HG03025 (cell line): ENCODE data around the gene SLC2A9.

Experiments used
- ATAC-seq: cut with Tn5 transposase; IDR thresholded peaks from one replicate; pipeline ENCODE4 v1.9.1; 2021; ENCODE audit warnings: mild to moderate bottlenecking, moderate library complexity; ENCODE audit not compliant: unreplicated experiment, low FRiP score

The SLC2A9 gene

DNA sequence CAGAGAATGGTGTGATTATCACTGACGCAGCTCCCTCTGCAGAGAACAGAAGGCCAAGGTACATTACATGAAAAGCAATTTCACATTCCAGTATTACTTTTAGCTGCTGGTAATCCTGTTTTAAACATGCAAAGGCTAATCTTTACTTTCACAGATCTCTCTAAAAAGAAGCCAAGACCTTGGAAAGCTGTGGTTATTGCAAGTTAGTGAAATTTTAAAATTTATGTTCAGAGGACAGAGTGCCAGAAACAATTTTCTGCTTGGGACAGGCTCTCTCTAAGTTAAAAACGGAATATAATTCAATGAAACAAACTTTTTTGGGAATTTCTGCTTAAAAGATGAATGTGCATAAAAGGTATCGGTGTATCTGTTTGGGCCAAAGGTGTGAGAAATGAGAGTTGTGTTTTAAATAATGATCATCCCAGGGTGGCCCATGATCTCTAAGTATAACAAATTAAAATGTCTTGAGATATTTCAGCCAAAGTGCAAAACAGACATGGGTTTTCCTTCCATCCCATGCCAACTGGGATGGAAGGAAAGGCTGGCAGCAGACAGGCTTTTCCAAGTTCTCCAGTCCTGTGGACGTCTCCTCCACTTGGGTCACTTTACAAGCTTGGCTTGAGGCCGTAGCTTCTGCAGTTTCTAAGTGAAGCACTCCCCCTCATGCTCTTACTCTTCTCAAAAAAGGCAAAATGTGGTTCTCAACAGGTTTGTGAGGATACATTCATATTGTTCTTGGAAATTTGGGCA lies 121.8 kb downstream of the SLC2A9 start:
- no peak for ATAC-seq

GRCh38 chr4:9898596-9899305 lies 122.5 kb downstream of the SLC2A9 start:
- no peak for ATAC-seq

GRCh38 chr4:9895333-9895705 lies 126.0 kb downstream of the SLC2A9 start:
- ATAC-seq: no peak

- no peak for ATAC-seq
Observed at GRCh38 chr4:9894644-9895332, 126.5 kb downstream of the SLC2A9 start.

DNA sequence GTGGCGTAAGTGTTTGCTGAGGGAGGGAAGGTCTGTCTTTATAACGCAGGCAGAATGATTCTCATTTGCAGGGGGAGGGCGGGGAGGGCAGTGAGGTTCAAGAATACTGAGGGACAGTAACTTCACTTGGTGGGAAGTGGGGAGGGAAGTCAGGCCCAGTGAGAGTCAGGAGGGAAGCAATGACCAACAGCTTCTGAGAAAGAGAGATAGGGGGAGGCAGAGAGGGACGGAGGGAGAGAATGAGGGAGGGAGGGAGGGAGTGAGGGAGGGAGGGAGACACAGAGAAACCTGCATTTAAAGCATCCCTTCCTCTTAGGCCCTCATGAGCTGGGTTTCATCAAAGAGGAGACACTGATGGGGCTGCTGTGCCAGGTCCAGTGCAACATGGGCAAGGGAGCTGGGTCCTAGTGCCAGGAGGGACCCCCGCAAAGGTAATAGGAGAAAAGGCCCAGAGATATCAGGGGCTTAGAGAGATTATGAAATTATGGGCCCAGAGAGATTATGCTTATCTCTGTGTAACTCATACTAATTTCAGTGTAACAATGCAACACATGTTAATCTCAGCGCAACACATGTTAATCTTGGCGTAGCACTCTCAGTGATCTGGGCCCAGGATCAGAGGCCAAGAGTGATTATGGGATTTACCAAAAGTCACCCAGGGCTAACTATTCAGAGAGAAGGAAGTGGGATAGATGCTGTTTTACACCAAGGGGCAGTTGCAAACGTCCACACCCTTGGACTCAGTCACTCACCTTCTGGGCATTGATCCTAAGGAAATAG lies 127.8 kb downstream of the SLC2A9 start:
- no peak for ATAC-seq

GRCh38 chr4:9891740-9892139 lies 129.6 kb downstream of the SLC2A9 start:
- no peak for ATAC-seq

DNA sequence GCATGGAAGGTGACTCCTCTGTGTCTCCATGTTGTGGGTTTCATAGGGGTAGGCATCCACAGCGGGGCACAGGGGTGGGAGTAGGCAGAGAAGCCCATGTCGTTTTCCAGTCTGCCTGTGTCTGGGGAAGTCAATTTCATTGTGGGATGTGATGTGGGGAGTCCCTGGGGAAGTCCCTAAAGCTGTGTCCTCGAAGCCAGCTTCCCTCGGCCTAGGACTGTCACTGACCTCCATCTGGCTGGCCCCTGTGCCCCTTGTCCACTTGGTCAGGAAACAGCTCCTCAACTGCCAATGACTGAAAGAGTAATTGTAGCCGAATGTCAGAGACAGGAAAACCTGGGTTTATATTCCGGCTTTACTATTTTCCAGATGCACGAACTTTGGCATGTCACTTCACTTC lies 130.2 kb downstream of the SLC2A9 start:
- no peak for ATAC-seq

GRCh38 chr4:9889306-9889705 lies 132.0 kb downstream of the SLC2A9 start:
- no peak for ATAC-seq

GRCh38 chr4:9885958-9886357 lies 135.3 kb downstream of the SLC2A9 start:
- ATAC-seq: no peak

- no peak for ATAC-seq
Observed at GRCh38 chr4:9880406-9881197, 140.7 kb downstream of the SLC2A9 start.

GRCh38 chr4:9877123-9877522 lies 144.2 kb downstream of the SLC2A9 start:
- ATAC-seq: no peak

DNA sequence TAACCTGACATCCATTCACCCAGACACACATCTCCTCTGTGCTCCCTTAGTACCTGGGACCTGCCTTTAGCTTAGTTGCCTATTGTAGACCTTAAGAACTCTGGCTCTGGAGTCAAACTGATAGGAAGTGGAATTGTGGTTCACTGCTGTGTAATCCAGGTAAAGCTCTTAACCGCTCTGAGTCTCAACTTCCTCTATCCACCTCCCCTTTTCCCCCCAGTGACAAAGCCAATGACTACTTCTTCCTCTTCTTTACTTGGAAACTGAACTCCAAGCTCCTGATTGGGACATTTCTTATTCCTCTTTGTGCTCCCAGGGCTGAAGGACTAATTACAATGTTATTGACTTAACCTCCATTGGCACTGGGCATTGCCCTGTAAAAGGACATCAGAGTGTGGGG lies 145.8 kb downstream of the SLC2A9 start:
- no peak for ATAC-seq

DNA sequence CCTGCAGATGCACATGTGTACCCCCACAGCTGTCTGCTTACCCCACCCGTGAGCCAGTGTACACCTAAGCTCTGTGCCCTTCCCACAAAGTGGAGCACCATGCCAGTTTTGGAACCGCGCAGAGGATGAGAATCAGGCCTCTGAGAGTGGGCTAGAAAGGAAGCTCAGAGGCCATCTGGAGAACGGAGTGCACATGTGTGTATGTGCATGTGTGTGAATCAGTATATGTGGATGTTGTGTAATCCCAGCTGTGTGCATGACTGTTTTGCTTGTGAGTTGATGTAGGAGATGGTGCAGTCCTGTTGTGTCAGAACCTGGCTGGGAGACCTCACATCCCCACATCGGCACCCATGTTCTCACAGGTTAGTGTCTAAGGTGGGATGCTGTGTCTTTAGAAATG lies 146.9 kb downstream of the SLC2A9 start:
- no peak for ATAC-seq

DNA sequence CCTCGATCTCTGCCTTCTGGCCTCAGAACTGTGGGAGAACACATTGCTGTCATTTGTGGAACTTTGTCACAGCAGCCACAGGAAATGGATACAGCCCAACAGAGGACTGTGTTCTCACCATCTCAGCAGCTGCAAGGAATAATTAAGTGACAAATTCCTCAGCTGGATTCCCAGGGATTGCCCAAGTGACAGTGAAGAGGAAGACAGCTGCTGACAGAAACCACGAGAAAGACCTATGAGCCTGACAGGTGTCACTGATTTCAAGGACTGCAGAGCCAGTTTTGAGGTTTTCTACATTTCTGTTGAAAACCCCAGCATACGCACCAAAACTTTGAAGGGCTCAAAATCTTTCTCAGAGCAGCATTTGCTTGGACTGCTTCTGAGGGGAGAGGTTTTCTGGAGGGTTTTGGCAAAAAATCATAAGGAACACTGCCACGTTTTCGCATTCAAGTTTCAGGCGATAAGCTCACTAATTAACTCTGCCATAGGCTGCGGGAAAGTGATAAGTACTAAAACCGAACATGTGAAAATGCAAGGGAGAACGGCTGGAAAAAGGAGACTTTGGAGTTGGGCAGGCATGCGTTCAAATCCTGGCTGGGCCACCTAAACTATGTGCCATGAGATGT lies 151.0 kb downstream of the SLC2A9 start:
- no peak for ATAC-seq

GRCh38 chr4:9867751-9868425 lies 153.4 kb downstream of the SLC2A9 start:
- ATAC-seq: no peak

DNA sequence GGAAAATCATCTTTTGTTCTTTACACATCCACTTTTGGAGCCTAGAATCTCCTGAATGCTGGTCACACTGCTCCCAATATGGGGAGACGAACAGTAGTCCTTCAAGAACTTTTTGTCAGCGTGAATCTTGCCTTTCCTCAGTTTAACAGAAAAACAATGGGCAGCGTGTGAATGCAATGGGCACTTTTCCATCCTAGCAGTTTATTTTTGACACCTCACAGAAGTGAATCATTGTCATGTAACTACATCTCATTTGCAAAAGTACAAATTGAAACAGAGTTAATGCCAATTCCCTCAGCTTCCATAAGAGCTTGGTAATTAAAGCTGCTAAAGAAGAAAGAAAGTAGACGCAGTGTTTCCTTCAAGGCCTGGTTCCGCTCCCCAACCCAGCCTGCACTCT lies 154.4 kb downstream of the SLC2A9 start:
- no peak for ATAC-seq

DNA sequence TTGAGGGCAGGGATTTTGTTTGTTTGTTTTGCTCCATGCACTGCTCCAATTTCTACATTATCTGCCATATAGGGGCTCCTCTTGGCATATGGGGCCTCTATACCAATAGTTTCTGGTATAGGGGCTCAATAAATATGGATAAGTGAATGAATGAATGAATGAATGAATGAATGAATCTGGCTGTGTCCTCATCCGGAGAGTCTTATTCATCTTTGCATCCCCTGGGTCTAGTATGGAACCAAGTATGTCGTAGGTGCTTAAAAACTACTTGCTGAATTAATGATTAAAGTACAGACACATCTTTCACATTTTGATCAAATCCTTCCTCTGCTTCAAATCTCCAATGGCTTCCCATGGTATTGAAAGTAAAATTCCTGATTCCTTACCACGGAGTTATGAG lies 159.7 kb downstream of the SLC2A9 start:
- no peak for ATAC-seq

- ATAC-seq: no peak
Observed at GRCh38 chr4:9859810-9860209, 161.5 kb downstream of the SLC2A9 start.

DNA sequence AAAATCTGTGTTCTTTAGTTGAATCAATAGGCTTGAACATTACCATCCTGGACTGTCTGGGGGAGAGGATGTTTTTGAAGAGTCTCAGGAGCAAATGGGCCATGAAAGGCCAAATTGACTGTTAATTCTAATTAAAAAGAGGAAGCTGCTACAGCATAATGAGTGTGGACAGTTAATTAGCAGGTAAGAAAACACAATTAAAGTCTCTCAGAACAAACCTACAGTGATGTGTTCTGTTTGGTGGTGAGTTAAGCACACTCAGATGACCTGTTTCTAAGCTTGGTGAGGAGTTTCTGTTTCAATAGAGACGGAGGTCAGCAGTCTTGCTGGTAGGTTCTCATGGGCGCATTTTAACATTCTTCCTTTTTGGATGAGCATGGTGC lies 171.8 kb downstream of the SLC2A9 start:
- no peak for ATAC-seq
